GM20000 (cell line): ENCODE data around the gene NME2.

Experiments used
- DNase-seq: peaks from one replicate; pipeline ENCODE4 v3.0.0; 2012; ENCODE audit warnings: low spot score
- CTCF ChIP-seq: IDR thresholded peaks from 2 replicates; pipeline ENCODE4 v1.5.1; 2012; ENCODE audit warnings: mild to moderate bottlenecking, control low read depth; ENCODE audit errors: extremely low read depth, missing control alignments

The NME2 gene

GRCh38 chr17:51159604-51160003 lies 6.6 kb upstream of the NME2 start:
- TF ChIP-seq CTCF: no peak
- DNase-seq: no peak

- no peak for TF ChIP-seq CTCF
- DNase-seq: no peak
Measured at GRCh38 chr17:51161541-51161940, 4.7 kb upstream of the NME2 start.

- TF ChIP-seq CTCF: no peak
- DNase-seq: no peak
Measured at GRCh38 chr17:51164911-51165679, 1.1 kb upstream of the NME2 start.

GRCh38 chr17:51165680-51166197 lies 472 bp upstream of the NME2 start:
- TF ChIP-seq CTCF: no peak
- no peak for DNase-seq

GRCh38 chr17:51166987-51167931 lies 1.0 kb downstream of the NME2 start:
- TF ChIP-seq CTCF: peak; percentile 71
- DNase-seq: peak; percentile 90

- DNase-seq: no peak
Measured at GRCh38 chr17:51169340-51169739, 3.1 kb downstream of the NME2 start.

More at GRCh38 chr17:51169340-51169739, 3.1 kb downstream of the NME2 start:
- TF ChIP-seq CTCF: no peak
